ENCODE data around the gene SLC35F3. TPM values are rescaled to one million over a fixed set of nuclear protein-coding genes. Genes with fewer than 3 reads are reported as not detected.

Gene SLC35F3
- total RNA-seq, 4 donors from 2014 or later = 0.82 TPM; not detected in 3

DNA sequence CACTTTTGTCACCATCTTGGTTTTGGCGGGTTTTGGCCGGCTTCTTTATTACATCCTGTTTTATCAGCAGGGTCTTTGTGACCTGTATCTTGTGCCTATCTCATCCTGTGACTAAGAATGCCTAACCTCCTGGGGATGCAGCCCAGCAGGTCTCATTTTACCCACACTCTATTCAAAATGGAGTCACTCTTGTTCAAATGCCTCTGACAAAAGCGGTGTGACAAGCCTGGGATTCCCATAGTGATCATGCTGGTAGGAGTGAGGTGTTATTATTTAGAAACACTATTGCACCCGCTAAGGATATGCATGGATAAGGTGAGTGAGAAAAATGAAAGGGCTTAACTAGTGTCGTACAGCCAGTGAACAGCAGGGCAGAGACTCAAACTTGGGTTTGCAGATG, 357.1 kb downstream of the SLC35F3 start:
- in situ Hi-C loops (cut with MboI; ENCODE audit: low sequenced_read_pairs in 4 of 4) (no loop called here), intact Hi-C loops (cut with DNase I; ENCODE audit: low total_unique reads) (no loop called here)
- no peak for TF ChIP-seq POLR2A (IDR thresholded peaks at IDR 0.05)
- TF ChIP-seq, protein P1, sequence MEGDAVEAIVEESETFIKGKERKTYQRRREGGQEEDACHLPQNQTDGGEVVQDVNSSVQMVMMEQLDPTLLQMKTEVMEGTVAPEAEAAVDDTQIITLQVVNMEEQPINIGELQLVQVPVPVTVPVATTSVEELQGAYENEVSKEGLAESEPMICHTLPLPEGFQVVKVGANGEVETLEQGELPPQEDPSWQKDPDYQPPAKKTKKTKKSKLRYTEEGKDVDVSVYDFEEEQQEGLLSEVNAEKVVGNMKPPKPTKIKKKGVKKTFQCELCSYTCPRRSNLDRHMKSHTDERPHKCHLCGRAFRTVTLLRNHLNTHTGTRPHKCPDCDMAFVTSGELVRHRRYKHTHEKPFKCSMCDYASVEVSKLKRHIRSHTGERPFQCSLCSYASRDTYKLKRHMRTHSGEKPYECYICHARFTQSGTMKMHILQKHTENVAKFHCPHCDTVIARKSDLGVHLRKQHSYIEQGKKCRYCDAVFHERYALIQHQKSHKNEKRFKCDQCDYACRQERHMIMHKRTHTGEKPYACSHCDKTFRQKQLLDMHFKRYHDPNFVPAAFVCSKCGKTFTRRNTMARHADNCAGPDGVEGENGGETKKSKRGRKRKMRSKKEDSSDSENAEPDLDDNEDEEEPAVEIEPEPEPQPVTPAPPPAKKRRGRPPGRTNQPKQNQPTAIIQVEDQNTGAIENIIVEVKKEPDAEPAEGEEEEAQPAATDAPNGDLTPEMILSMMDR (IDR thresholded peaks at IDR 0.05 in 4 of 5, conservative IDR thresholded peaks at IDR 0.05 in 1 of 5) = no peak
- Histone ChIP-seq H3K27ac (no peak overlapping the region), H3K9me3 (no peaks in the 10 kb centered on the region), H3K4me3 (no peak overlapping the region), H3K36me3 (no peaks in the 10 kb centered on the region), H3K4me1 (peaks cover 0 to 6% of the 10 kb centered on the region in 2 donors), H3K27me3 (no peaks in the 10 kb centered on the region)
- ATAC-seq (no peak), DNase-seq (no peak)

DNA sequence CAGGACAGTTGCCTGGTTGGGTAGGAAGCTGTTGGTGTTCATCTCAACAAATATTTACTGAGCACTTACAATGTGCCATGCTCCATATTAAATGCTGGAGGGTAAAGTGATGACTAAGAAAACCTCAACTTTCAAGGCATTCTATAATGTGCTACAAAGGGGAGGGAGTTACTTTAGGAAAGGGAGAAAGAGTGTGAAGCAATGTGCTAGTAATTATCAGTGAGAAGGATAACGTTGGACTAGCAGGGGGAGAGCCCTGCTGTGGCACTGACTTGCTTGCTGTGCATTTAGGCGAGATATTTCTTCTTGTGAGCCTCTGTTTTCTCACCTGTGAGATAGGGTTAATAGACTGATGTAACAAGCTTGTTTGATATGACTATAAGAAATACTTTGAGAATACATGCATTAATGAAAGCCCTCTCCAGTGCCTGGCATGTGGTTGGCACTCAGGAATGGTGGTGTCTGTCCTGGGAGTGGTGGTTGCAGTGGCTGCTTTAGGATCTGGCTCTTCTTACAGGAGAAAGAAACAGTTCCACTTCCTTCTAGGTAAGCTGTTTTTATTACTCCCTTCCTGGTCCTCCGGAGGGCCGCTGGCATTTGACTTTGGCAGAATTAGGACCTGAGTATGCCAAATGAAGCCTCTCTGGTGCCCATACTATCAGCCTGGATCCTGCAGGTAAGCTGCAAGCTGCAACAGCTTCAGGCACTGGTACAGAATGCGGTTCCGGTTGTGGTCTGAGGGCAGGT, 357.7 kb downstream of the SLC35F3 start:
- intact Hi-C loops (cut with DNase I; ENCODE audit: low total_unique reads) = no loop called here
- no peak overlapping the region for H3K27ac ChIP-seq
- in situ Hi-C loops (cut with MboI; ENCODE audit: low sequenced_read_pairs in 4 of 4) = no loop called here
- H3K4me3 ChIP-seq = no peak overlapping the region
- ATAC-seq (no peak), DNase-seq (no peak)
- no peaks in the 10 kb centered on the region for H3K36me3 ChIP-seq
- TF ChIP-seq POLR2A (IDR thresholded peaks at IDR 0.05) = no peak
- TF ChIP-seq, protein P1 (IDR thresholded peaks at IDR 0.05 in 4 of 5, conservative IDR thresholded peaks at IDR 0.05 in 1 of 5) = no peak
- no peaks in the 10 kb centered on the region for H3K27me3 ChIP-seq
- H3K9me3 ChIP-seq = no peaks in the 10 kb centered on the region
- peaks cover 0 to 6% of the 10 kb centered on the region in 2 donors for H3K4me1 ChIP-seq

DNA sequence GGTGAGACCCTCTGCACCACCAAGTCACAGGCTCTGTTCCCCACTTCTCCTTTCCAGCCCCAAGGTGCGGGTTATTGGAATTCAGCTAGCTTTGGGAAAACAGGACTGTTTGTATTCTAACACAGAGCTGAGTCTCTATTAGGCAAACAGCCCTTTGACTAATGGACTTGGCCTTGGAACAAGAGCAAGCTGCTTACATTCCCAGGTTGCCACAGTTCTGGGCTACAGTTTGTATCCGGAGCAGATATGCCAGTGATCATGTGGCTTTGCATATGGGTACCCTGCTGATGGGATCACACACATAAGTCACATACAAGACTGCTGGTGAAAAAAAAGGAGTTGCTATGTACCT, 358.3 kb downstream of the SLC35F3 start:
- H3K4me1 ChIP-seq = peaks cover 0 to 6% of the 10 kb centered on the region in 2 donors
- in situ Hi-C loops (cut with MboI; ENCODE audit: low sequenced_read_pairs in 4 of 4) = no loop called here
- ATAC-seq = peak in 1 of 2 donors; percentile 40

DNA sequence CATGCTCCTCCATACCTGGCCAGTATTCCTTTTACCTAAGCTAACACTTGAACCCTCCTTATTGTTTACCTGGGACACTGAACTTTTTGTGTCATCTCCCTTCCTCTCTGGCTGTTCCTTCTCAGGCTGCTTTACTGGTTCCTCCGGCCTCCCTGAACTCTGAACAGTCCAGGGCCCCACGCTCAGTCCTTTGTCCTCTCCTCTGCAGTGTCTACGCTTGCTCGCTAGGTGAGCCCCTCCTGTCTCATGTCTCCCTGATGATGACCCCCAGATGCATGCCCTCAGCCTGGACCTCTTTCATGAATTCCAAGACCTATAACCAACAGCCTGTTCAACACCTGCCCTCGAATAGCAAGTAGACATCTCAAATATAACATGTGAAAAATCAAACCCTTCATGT, 360.4 kb downstream of the SLC35F3 start:
- ATAC-seq (no peak), DNase-seq (no peak)
- Histone ChIP-seq H3K4me3 (no peak overlapping the region), H3K27me3 (no peaks in the 10 kb centered on the region), H3K27ac (no peak overlapping the region), H3K9me3 (no peaks in the 10 kb centered on the region), H3K4me1 (peaks cover 0 to 6% of the 10 kb centered on the region in 2 donors), H3K36me3 (no peaks in the 10 kb centered on the region)
- TF ChIP-seq, protein P1 (IDR thresholded peaks at IDR 0.05 in 4 of 5, conservative IDR thresholded peaks at IDR 0.05 in 1 of 5) = no peak
- intact Hi-C loops (cut with DNase I; ENCODE audit: low total_unique reads) (no loop called here), in situ Hi-C loops (cut with MboI; ENCODE audit: low sequenced_read_pairs in 4 of 4) (no loop called here)

More for the DNA sequence above, 358.3 kb downstream of the SLC35F3 start:
- DNase-seq = no peak
- TF ChIP-seq, protein P1 (IDR thresholded peaks at IDR 0.05 in 4 of 5, conservative IDR thresholded peaks at IDR 0.05 in 1 of 5) = no peak
- TF ChIP-seq POLR2A (IDR thresholded peaks at IDR 0.05) = no peak
- H3K36me3 ChIP-seq = no peaks in the 10 kb centered on the region
- no peak overlapping the region for H3K27ac ChIP-seq
- no peak overlapping the region for H3K4me3 ChIP-seq
- no peaks in the 10 kb centered on the region for H3K9me3 ChIP-seq
- H3K27me3 ChIP-seq = no peaks in the 10 kb centered on the region
- intact Hi-C loops (cut with DNase I; ENCODE audit: low total_unique reads) = no loop called here

DNA sequence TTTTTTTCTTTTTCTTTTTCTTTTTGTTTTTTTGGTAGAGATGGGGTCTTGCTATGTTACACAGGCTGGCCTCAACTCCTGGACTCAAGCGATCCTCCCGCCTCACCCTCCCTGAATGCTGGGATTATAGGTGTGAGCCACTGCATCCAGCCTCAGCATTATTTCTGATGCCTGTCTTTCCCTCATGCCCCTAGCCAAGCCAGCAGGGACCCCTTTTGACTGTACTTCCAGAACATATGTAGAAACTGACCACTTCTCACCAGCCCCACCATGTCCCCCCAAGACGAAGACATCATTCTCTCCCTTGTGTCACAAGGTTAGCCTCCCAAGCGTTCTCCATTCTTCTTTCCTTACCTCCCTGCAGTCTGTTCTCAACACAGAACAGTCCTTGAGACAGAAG, 360.8 kb downstream of the SLC35F3 start:
- DNase-seq (no peak), ATAC-seq (no peak)
- H3K4me3 ChIP-seq = no peak overlapping the region
- in situ Hi-C loops (cut with MboI; ENCODE audit: low sequenced_read_pairs in 4 of 4) (no loop called here), intact Hi-C loops (cut with DNase I; ENCODE audit: low total_unique reads) (no loop called here)
- H3K9me3 ChIP-seq = no peaks in the 10 kb centered on the region
- H3K27ac ChIP-seq = no peak overlapping the region
- TF ChIP-seq, protein P1 (IDR thresholded peaks at IDR 0.05 in 4 of 5, conservative IDR thresholded peaks at IDR 0.05 in 1 of 5) = no peak
- TF ChIP-seq POLR2A (IDR thresholded peaks at IDR 0.05) = no peak
- no peaks in the 10 kb centered on the region for H3K36me3 ChIP-seq
- no peaks in the 10 kb centered on the region for H3K27me3 ChIP-seq
- H3K4me1 ChIP-seq = peaks cover 0 to 6% of the 10 kb centered on the region in 2 donors
